ENCODE measurements around the gene TIAM2. TPM values are rescaled to one million over a fixed set of nuclear protein-coding genes. Genes with fewer than 3 reads are reported as not detected.

The TIAM2 gene
- total and polyA plus RNA-seq, 2 experiments from 2014 or later, result 14.2 to 24.4 TPM

- H3K27ac Mint-ChIP-seq, result no peak overlapping the region
- no peaks in the 10 kb centered on the region for H3K4me1 Mint-ChIP-seq
- H3K27me3 Mint-ChIP-seq (ENCODE audit: insufficient read depth, low read depth, poor library complexity), result no peaks in the 10 kb centered on the region
- Histone ChIP-seq H2AFZ (no peak overlapping the region), H3K4me1 (ENCODE audit: insufficient read depth) (peaks cover 4% of the 10 kb centered on the region; the same call in 1 of the 2 replicates), H3K27me3 (ENCODE audit: insufficient read depth) (no peaks in the 10 kb centered on the region), H3K4me2 (no peak overlapping the region), H3K27ac (ENCODE audit: low read depth) (no peak overlapping the region), H3K9me2 (ENCODE audit: insufficient read depth) (no peaks in the 10 kb centered on the region), H3K36me3 (ENCODE audit: insufficient read depth) (no peaks in the 10 kb centered on the region), H4K20me1 (replicated peaks; ENCODE audit: insufficient read depth) (no peaks in the 10 kb centered on the region), H3F3A (replicated peaks; ENCODE audit: low read depth) (no peaks in the 10 kb centered on the region), H3K4me3 (no peak overlapping the region), H3K79me2 (replicated peaks; ENCODE audit: insufficient read depth) (no peaks in the 10 kb centered on the region)
- no peak for TF ChIP-seq STAT1 (IDR thresholded peaks at IDR 0.05; ENCODE audit: unreplicated experiment)
- TF ChIP-seq EZH2phosphoT487 (IDR thresholded peaks at IDR 0.05; ENCODE audit: unreplicated experiment), result no peak
- TF ChIP-seq CREB1 (CRISPR knock-in tag; IDR thresholded peaks at IDR 0.05; ENCODE audit: low read depth), result no peak
- no peak for TF ChIP-seq JUNB (IDR thresholded peaks at IDR 0.05; ENCODE audit: unreplicated experiment)
- no peak for TF ChIP-seq REST (IDR thresholded peaks at IDR 0.05; ENCODE audit: unreplicated experiment)
- no peak for TF ChIP-seq NANOG (IDR thresholded peaks at IDR 0.05; ENCODE audit: borderline replicate concordance)
- no peak for ATAC-seq
- peaks cover 3% of the 10 kb centered on the region; the same call in 2 of the 3 replicates for H3K36me3 Mint-ChIP-seq (ENCODE audit: low read depth)
- DNase-seq (ENCODE audit: low spot score), result no peak
- H3K9me3 Mint-ChIP-seq, result no peaks in the 10 kb centered on the region
- H3K4me3 Mint-ChIP-seq, result no peak overlapping the region
Measured at GRCh38 chr6:155090166-155090565, 95.1 kb downstream of the TIAM2 start.

GRCh38 chr6:155091756-155092155 lies 96.6 kb downstream of the TIAM2 start:
- Histone ChIP-seq H3K4me3 (no peak overlapping the region), H3K9me2 (ENCODE audit: insufficient read depth) (no peaks in the 10 kb centered on the region), H3K4me1 (ENCODE audit: insufficient read depth) (no peaks in the 10 kb centered on the region), H3K79me2 (replicated peaks; ENCODE audit: insufficient read depth) (no peaks in the 10 kb centered on the region), H3F3A (replicated peaks; ENCODE audit: low read depth) (no peaks in the 10 kb centered on the region), H2AFZ (no peak overlapping the region), H3K36me3 (ENCODE audit: insufficient read depth) (no peaks in the 10 kb centered on the region), H3K27me3 (ENCODE audit: insufficient read depth) (no peaks in the 10 kb centered on the region), H4K20me1 (replicated peaks; ENCODE audit: insufficient read depth) (no peaks in the 10 kb centered on the region), H3K27ac (ENCODE audit: low read depth) (no peak overlapping the region), H3K4me2 (no peak overlapping the region)
- H3K27me3 Mint-ChIP-seq (ENCODE audit: insufficient read depth, low read depth, poor library complexity), result no peaks in the 10 kb centered on the region
- no peak for TF ChIP-seq ZNF462 (CRISPR knock-in tag; IDR thresholded peaks at IDR 0.05)
- TF ChIP-seq REST (IDR thresholded peaks at IDR 0.05; ENCODE audit: unreplicated experiment), result no peak
- TF ChIP-seq STAT1 (IDR thresholded peaks at IDR 0.05; ENCODE audit: unreplicated experiment), result no peak
- TF ChIP-seq POLR2AphosphoS5 (IDR thresholded peaks at IDR 0.05; ENCODE audit: low read depth), result no peak
- no peak for TF ChIP-seq EZH2phosphoT487 (IDR thresholded peaks at IDR 0.05; ENCODE audit: unreplicated experiment)
- H3K4me3 Mint-ChIP-seq, result no peak overlapping the region
- H3K9me3 Mint-ChIP-seq, result no peaks in the 10 kb centered on the region
- H3K27ac Mint-ChIP-seq, result no peak overlapping the region
- H3K36me3 Mint-ChIP-seq (ENCODE audit: low read depth), result peaks cover 7% of the 10 kb centered on the region; the same call in 2 of the 3 replicates
- ATAC-seq (no peak), DNase-seq (ENCODE audit: low spot score) (no peak)
- H3K4me1 Mint-ChIP-seq, result no peaks in the 10 kb centered on the region
